H1 (cell line): ENCODE results near the gene DDX43. TPM values are rescaled to one million over a fixed set of nuclear protein-coding genes. Genes with fewer than 3 reads are reported as not detected.

Experiments used
- CTCF ChIA-PET: fragments of 300-600 bp; sonication (Branson Sonifier 250); formaldehyde crosslinking; loops from one replicate; lab custom pipeline; 2021; ENCODE audit not compliant: partially characterized antibody; lab: Charles Lee
- POLR2A ChIA-PET: fragments of 300-600 bp; sonication (Branson Sonifier 250); formaldehyde crosslinking; loops from one replicate; lab custom pipeline; 2021; ENCODE audit warnings: inconsistent platforms; ENCODE audit not compliant: partially characterized antibody; lab: Charles Lee
- DNase-seq, 2 experiments: peaks; one replicate each; pipeline versions ENCODE4 v3.0.0 to v3.0.0-alpha.2; 2010 to 2022; ENCODE audit warnings: low spot score in 2 of 2, low read depth in 1 of 2, mixed read lengths in 1 of 2
- FAIRE-seq: peaks from 2 replicates; lab custom pipeline; 2011; peaks lifted over from hg19 to GRCh38; lab: Jason Lieb, UNC
- H2AFZ ChIP-seq: 2 replicates; pipeline ENCODE4 v1.8.1; 2012; ENCODE audit warnings: low read length, inconsistent platforms
- H2AK5ac ChIP-seq: 2 replicates; pipeline ENCODE4 v1.6.1; 2013; ENCODE audit warnings: low read depth, low read length
- H2BK120ac ChIP-seq: replicated peaks from 2 replicates; pipeline ENCODE3; 2013; ENCODE audit warnings: low read depth, low read length, inconsistent platforms
- H2BK12ac ChIP-seq: 2 replicates; pipeline ENCODE4 v1.6.1; 2013; ENCODE audit warnings: low read depth, low read length
- H2BK15ac ChIP-seq: 2 replicates; pipeline ENCODE4 v1.6.1; 2013; ENCODE audit warnings: low read length
- H2BK20ac ChIP-seq: 2 replicates; pipeline ENCODE4 v1.6.1; 2013; ENCODE audit warnings: low read length
- H2BK5ac ChIP-seq: 2 replicates; pipeline ENCODE4 v1.6.1; 2013; ENCODE audit warnings: low read depth, low read length
- H3K14ac ChIP-seq: 2 replicates; pipeline ENCODE4 v1.6.1; 2013; ENCODE audit warnings: inconsistent platforms; ENCODE audit not compliant: insufficient read length
- H3K18ac ChIP-seq: 2 replicates; pipeline ENCODE4 v1.6.1; 2013; ENCODE audit warnings: low read length; ENCODE audit errors: extremely low read depth
- H3K23ac ChIP-seq: 2 replicates; pipeline ENCODE4 v1.6.1; 2013; ENCODE audit warnings: inconsistent platforms; ENCODE audit not compliant: insufficient read length
- H3K23me2 ChIP-seq: 2 replicates; pipeline ENCODE4 v1.6.1; 2013; ENCODE audit warnings: low read depth, low read length
- H3K27ac ChIP-seq: 2 replicates; pipeline ENCODE4 v1.6.1; 2011; ENCODE audit warnings: low read depth, low read length, inconsistent platforms
- H3K27me3 ChIP-seq, 4 experiments: replicated peaks in 1 of 4; 1 replicate in 1 of 4; 2 replicates in 3 of 4; pipeline versions ENCODE4 v1.6.1 to v1.8.1; 2011 to 2013; ENCODE audit warnings: low read length in 3 of 4, mild to moderate bottlenecking in 3 of 4, inconsistent platforms in 2 of 4, mixed read lengths in 2 of 4, moderate library complexity in 1 of 4; ENCODE audit not compliant: control insufficient read depth in 3 of 4, insufficient read depth in 3 of 4; ENCODE audit errors: extremely low read depth in 1 of 4
- H3K36me3 ChIP-seq, 4 experiments: 2 replicates each; pipeline versions ENCODE4 v1.6.1 to v1.8.1; 2011 to 2013; ENCODE audit warnings: mild to moderate bottlenecking in 4 of 4, low read length in 3 of 4, moderate library complexity in 2 of 4, control low read depth in 1 of 4, inconsistent platforms in 1 of 4; ENCODE audit not compliant: insufficient read depth in 4 of 4, control insufficient read depth in 2 of 4
- H3K4ac ChIP-seq: replicated peaks from 2 replicates; pipeline ENCODE3; 2013; ENCODE audit warnings: low read length, low read depth, mixed read lengths, inconsistent platforms; ENCODE audit not compliant: insufficient read length
- H3K4me1 ChIP-seq, 4 experiments: replicated peaks in 1 of 4; 1 replicate in 1 of 4; 2 replicates in 3 of 4; pipeline versions ENCODE4 v1.6.1 to v1.8.1; 2011 to 2013; ENCODE audit warnings: low read length in 3 of 4, inconsistent platforms in 2 of 4, mixed read lengths in 1 of 4; ENCODE audit not compliant: insufficient read depth in 4 of 4, control insufficient read depth in 3 of 4
- H3K4me2 ChIP-seq, 2 experiments: 2 replicates each; pipeline versions ENCODE4 v1.6.1 to v1.8.1; 2011 to 2013; ENCODE audit warnings: low read depth in 2 of 2, low read length in 2 of 2, control low read depth in 1 of 2, inconsistent platforms in 1 of 2, mild to moderate bottlenecking in 1 of 2; ENCODE audit not compliant: insufficient read depth in 1 of 2
- H3K4me3 ChIP-seq, 4 experiments: fragments of 200-600, 300-600 bp in 1 of 4; sonication (generic), shearing (Covaris generic), sonication (Bioruptor Twin) in 1 of 4; 2 replicates each; pipeline versions ENCODE4 v1.5.1 to v1.8.1; 2011 to 2016; ENCODE audit warnings: low read length in 4 of 4, low read depth in 3 of 4, control low read depth in 2 of 4, inconsistent platforms in 2 of 4, mild to moderate bottlenecking in 2 of 4, mixed read lengths in 1 of 4, moderate library complexity in 1 of 4; ENCODE audit not compliant: insufficient read depth in 2 of 4; ENCODE audit errors: extremely low read depth in 1 of 4
- H3K56ac ChIP-seq: replicated peaks from 2 replicates; pipeline ENCODE3; 2013; ENCODE audit warnings: low read depth, mild to moderate bottlenecking, mixed read lengths, low read length, inconsistent platforms; ENCODE audit not compliant: insufficient read length
- H3K79me1 ChIP-seq: 2 replicates; pipeline ENCODE4 v1.6.1; 2013; ENCODE audit warnings: low read depth, low read length, control low read depth
- H3K79me2 ChIP-seq, 2 experiments: 2 replicates each; pipeline versions ENCODE4 v1.6.1 to v1.8.1; 2012 to 2013; ENCODE audit warnings: low read length in 2 of 2, mild to moderate bottlenecking in 2 of 2, inconsistent platforms in 1 of 2; ENCODE audit not compliant: insufficient read depth in 2 of 2, control insufficient read depth in 1 of 2
- H3K9ac ChIP-seq, 4 experiments: replicated peaks in 1 of 4; 1 replicate in 1 of 4; 2 replicates in 3 of 4; pipeline versions ENCODE4 v1.6.1 to v1.8.1; 2011 to 2013; ENCODE audit warnings: low read depth in 3 of 4, low read length in 3 of 4, control low read depth in 2 of 4, mild to moderate bottlenecking in 2 of 4, moderate library complexity in 2 of 4, inconsistent platforms in 1 of 4; ENCODE audit errors: extremely low read depth in 1 of 4
- H3K9me3 ChIP-seq, 2 experiments: 2 replicates each; pipeline versions ENCODE4 v1.6.1 to v1.8.1; 2012 to 2013; ENCODE audit warnings: mild to moderate bottlenecking in 2 of 2, moderate library complexity in 2 of 2, control low read depth in 1 of 2, inconsistent platforms in 1 of 2, low read depth in 1 of 2, low read length in 1 of 2, mixed read lengths in 1 of 2; ENCODE audit not compliant: insufficient read depth in 2 of 2
- H4K20me1 ChIP-seq, 2 experiments: replicated peaks in 1 of 2; 2 replicates each; pipeline versions ENCODE3 to v1.8.1; 2011 to 2013; ENCODE audit warnings: inconsistent platforms in 2 of 2, low read length in 2 of 2, mild to moderate bottlenecking in 1 of 2; ENCODE audit not compliant: insufficient read depth in 2 of 2, control insufficient read depth in 1 of 2
- H4K5ac ChIP-seq: 2 replicates; pipeline ENCODE4 v1.6.1; 2013; ENCODE audit warnings: low read length, low read depth, mixed read lengths, inconsistent platforms; ENCODE audit not compliant: insufficient read length
- H4K8ac ChIP-seq: 2 replicates; pipeline ENCODE4 v1.8.0; 2013; ENCODE audit warnings: mild to moderate bottlenecking, moderate library complexity, low read length, inconsistent platforms; ENCODE audit not compliant: insufficient read depth; ENCODE audit errors: extremely low read depth
- H4K91ac ChIP-seq: replicated peaks from 2 replicates; pipeline ENCODE3; 2013; ENCODE audit warnings: low read length, mixed read lengths, inconsistent platforms; ENCODE audit not compliant: insufficient read length
- GTF2F1 ChIP-seq: IDR thresholded peaks from 2 replicates; pipeline ENCODE4 v1.6.1; 2012; ENCODE audit warnings: low read depth, low read length, improper control_type of control experiment, borderline replicate concordance
- HDAC6 ChIP-seq: IDR thresholded peaks from one replicate; pipeline ENCODE4 v1.7.1; 2012; ENCODE audit warnings: low read depth, mild to moderate bottlenecking, inconsistent platforms, low read length, moderate library complexity
- PHF8 ChIP-seq: fragments of 200-600 bp; sonication (generic); conservative IDR thresholded peaks from 2 replicates; pipeline ENCODE4 v1.7.1; 2012; ENCODE audit warnings: low read depth, mild to moderate bottlenecking, inconsistent platforms, low read length, moderate library complexity
- RNF2 ChIP-seq: fragments of 200-900, 300-1000 bp; sonication (generic); IDR thresholded peaks from 2 replicates; pipeline ENCODE4 v1.7.1; 2016; ENCODE audit warnings: borderline replicate concordance, low read depth, mild to moderate bottlenecking, antibody characterized with exemption, low read length; ENCODE audit not compliant: poor library complexity, severe bottlenecking; ENCODE audit errors: missing control alignments
- SP2 ChIP-seq: IDR thresholded peaks from 2 replicates; pipeline ENCODE4 v1.6.1; 2012; ENCODE audit warnings: mild to moderate bottlenecking, low read length, inconsistent platforms
- SRF ChIP-seq: IDR thresholded peaks from 2 replicates; pipeline ENCODE4 v1.6.1; 2011; ENCODE audit warnings: mild to moderate bottlenecking, low read depth, low read length, moderate library complexity
- SUZ12 ChIP-seq: fragments of 200-600 bp; sonication (generic); IDR thresholded peaks from 2 replicates; pipeline ENCODE4 v1.6.1; 2012; ENCODE audit warnings: mild to moderate bottlenecking, inconsistent platforms, low read length, moderate library complexity, mixed read lengths
- TBP ChIP-seq: IDR thresholded peaks from 2 replicates; pipeline ENCODE4 v1.6.1; 2011; ENCODE audit warnings: low read depth, low read length, improper control_type of control experiment
- TCF12 ChIP-seq: IDR thresholded peaks from 2 replicates; pipeline ENCODE4 v1.6.1; 2011; ENCODE audit warnings: low read depth, mild to moderate bottlenecking, low read length
- WGBS, 2 experiments: shearing (Covaris generic) in 1 of 2; methylation state at CpG; one replicate each; pipeline versions ENCODE4 v1.1.6 to v1.1.7; 2013 to 2015; ENCODE audit warnings: low lambda C conversion rate in 2 of 2, mixed read lengths in 2 of 2, inconsistent platforms in 1 of 2, low coverage in 1 of 2, missing lambda C conversion rate in 1 of 2; ENCODE audit not compliant: insufficient replicate concordance in 2 of 2, insufficient coverage in 1 of 2, insufficient read length in 1 of 2; ENCODE audit errors: extremely low coverage in 1 of 2, missing lambda C conversion rate in 1 of 2; 5-methylcytosine and 5-hydroxymethylcytosine counted together
- polyA plus RNA-seq, 7 experiments: library from polyadenylated mRNA; depleted of rRNA in 3 of 7; stranded (reverse) in 5 of 7; unstranded in 2 of 7; fragments of >200 nt in 5 of 7; fragments of 200-250 nt in 2 of 7; gene quantifications; 1 replicate in 5 of 7; 2 replicates in 1 of 7; 4 replicates in 1 of 7; pipeline versions ENCODE4 v1.2.1 to v1.2.3, GENCODE V29; 2011 to 2013; ENCODE audit warnings: missing spikeins in 2 of 7, mixed read lengths in 2 of 7
- total RNA-seq: library from RNA; stranded (reverse); fragmentation: NEBNext Ultra II Directional; extraction: Animal tissue kit (Norgen Biotek cat#: 25700); gene quantifications from 2 replicates; pipeline ENCODE4 v1.2.1, GENCODE V29; 2021
- TF ChIP-seq, protein P1 (sequence below): IDR thresholded peaks from 2 replicates; pipeline ENCODE4 v1.6.1; 2011; ENCODE audit warnings: low read depth, mild to moderate bottlenecking, low read length; ENCODE audit not compliant: insufficient read depth

Gene DDX43
- total and polyA plus RNA-seq, 2 of the 8 experiments (the other 6 are each of a cell fraction or from before 2014, with no cell fraction given): 0.05 TPM; not detected in 1

DNA sequence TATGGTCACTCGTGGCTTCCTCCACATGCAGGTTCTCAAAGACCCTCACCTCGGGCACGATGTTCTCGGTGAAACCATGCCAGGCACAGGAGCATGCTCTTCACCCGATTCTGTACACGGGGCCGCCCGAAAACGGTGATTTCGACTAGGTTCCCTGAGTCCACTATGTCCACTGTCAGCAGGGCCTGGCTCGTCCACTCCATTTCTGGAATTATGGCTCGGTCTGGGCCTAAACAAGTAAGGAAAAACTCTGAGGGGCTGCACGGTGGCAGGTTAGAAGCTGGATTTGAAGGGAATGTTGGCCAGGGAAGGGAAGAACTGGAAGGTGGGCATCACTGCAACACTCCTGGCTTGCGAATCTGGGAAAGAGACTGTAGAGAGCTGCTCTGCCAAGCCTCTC, 25.5 kb upstream of the DDX43 start:
- CTCF ChIA-PET: interaction anchor here (0.6 to 1.9 kb wide), 3 partner anchors 10 to 43 kb away, joined by 3 to 6 read pairs (median 4); no protein-coding TSS in a partner anchor
- no peak for TF ChIP-seq TBP
- no peak for TF ChIP-seq SUZ12
- no peak for TF ChIP-seq SP2
- TF ChIP-seq SRF: no peak
- no peak for TF ChIP-seq PHF8
- no peak for TF ChIP-seq TCF12
- TF ChIP-seq RNF2: no peak
- TF ChIP-seq, protein P1, sequence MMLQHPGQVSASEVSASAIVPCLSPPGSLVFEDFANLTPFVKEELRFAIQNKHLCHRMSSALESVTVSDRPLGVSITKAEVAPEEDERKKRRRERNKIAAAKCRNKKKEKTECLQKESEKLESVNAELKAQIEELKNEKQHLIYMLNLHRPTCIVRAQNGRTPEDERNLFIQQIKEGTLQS: no peak
- no peak for TF ChIP-seq GTF2F1
- no peak for TF ChIP-seq HDAC6

More for the DNA sequence above, 25.5 kb upstream of the DDX43 start:
- peak overlapping the region; percentile 32; the same call in 1 of the 2 replicates for H3K18ac ChIP-seq
- 0 out of 2 replicates have a peak overlapping the region, but pooled peaks have one; percentile 10 for H2AFZ ChIP-seq
- H3K56ac ChIP-seq: no peak overlapping the region
- no peak overlapping the region for H2BK5ac ChIP-seq
- POLR2A ChIA-PET: no interaction called here
- peaks cover 0 to 6% (median 2%) of the 10 kb centered on the region in 4 experiments; a peak in 3 of 7 replicates for H3K4me1 ChIP-seq
- 96% methylated on average over 14 of the region's 14 CpGs; no CpG with 5 or more reads in 1 of the 2 experiments for WGBS, 2 experiments
- H2AK5ac ChIP-seq: no peak overlapping the region
- H4K20me1 ChIP-seq: no peaks in the 10 kb centered on the region
- no peak overlapping the region for H3K4ac ChIP-seq
- no peaks in the 10 kb centered on the region for H3K79me2 ChIP-seq
- no peak overlapping the region for H3K4me2 ChIP-seq
- H3K9ac ChIP-seq: no peak overlapping the region
- H3K79me1 ChIP-seq: no peaks in the 10 kb centered on the region
- H2BK120ac ChIP-seq: peak overlapping the region; percentile 59
- no peak overlapping the region for H4K91ac ChIP-seq
- FAIRE-seq (no peak), DNase-seq (no peak)
- H3K14ac ChIP-seq: no peak overlapping the region
- H3K4me3 ChIP-seq: no peak overlapping the region
- no peak overlapping the region for H2BK15ac ChIP-seq
- no peak overlapping the region for H2BK20ac ChIP-seq
- peaks cover 0 to 4% of the 10 kb centered on the region in 2 experiments; a peak in 1 of 4 replicates for H3K9me3 ChIP-seq
- no peak overlapping the region for H4K8ac ChIP-seq
- H3K23ac ChIP-seq: no peak overlapping the region
- no peaks in the 10 kb centered on the region for H3K23me2 ChIP-seq
- no peak overlapping the region for H3K27ac ChIP-seq
- H3K36me3 ChIP-seq: no peaks in the 10 kb centered on the region
- no peaks in the 10 kb centered on the region for H3K27me3 ChIP-seq
- peak overlapping the region; percentile 60; the same call in 1 of the 2 replicates for H2BK12ac ChIP-seq
- no peak overlapping the region for H4K5ac ChIP-seq
